Stimulated activated CD4-positive, alpha-beta T cell treated with anti-CD3 and anti-CD28 coated beads, Interleukin-15, amount 100 ng/mL, for 48 hours (primary cell): ENCODE data around the gene RIPK4.

Experiments used
- DNase-seq, 2 donors: peaks; one replicate each; pipeline ENCODE4 v3.0.0-alpha.2; 2020; ENCODE audit warnings: low read depth in 2 of 2

Gene RIPK4

GRCh38 chr21:41769111-41769510 is 2.3 kb upstream of the RIPK4 start:
- no peak for DNase-seq

- DNase-seq, result no peak
These were observed 1.7 kb upstream of the RIPK4 start for GRCh38 chr21:41768437-41769042.

- DNase-seq, result no peak
These were observed 969 bp upstream of the RIPK4 start for GRCh38 chr21:41767606-41768436.

GRCh38 chr21:41765973-41766882 is 624 bp downstream of the RIPK4 start:
- DNase-seq, result no peak

- no peak for DNase-seq
These were observed 1.4 kb downstream of the RIPK4 start for GRCh38 chr21:41765420-41765821.

- DNase-seq, result no peak
These were observed 2.1 kb downstream of the RIPK4 start for GRCh38 chr21:41764558-41765419.

GRCh38 chr21:41763996-41764395 is 2.9 kb downstream of the RIPK4 start:
- no peak for DNase-seq

- DNase-seq, result no peak
These were observed 3.4 kb downstream of the RIPK4 start for GRCh38 chr21:41763398-41763931.

GRCh38 chr21:41762753-41763152 is 4.1 kb downstream of the RIPK4 start:
- no peak for DNase-seq

- no peak for DNase-seq
These were observed 4.8 kb downstream of the RIPK4 start for GRCh38 chr21:41761934-41762635.

- no peak for DNase-seq
These were observed 5.5 kb downstream of the RIPK4 start for GRCh38 chr21:41761211-41761933.

GRCh38 chr21:41760411-41760810 is 6.4 kb downstream of the RIPK4 start:
- DNase-seq, result no peak

GRCh38 chr21:41759926-41760325 is 6.9 kb downstream of the RIPK4 start:
- DNase-seq, result no peak

GRCh38 chr21:41759214-41759840 is 7.5 kb downstream of the RIPK4 start:
- DNase-seq, result no peak

GRCh38 chr21:41758550-41758949 is 8.3 kb downstream of the RIPK4 start:
- DNase-seq, result no peak

- DNase-seq, result no peak
These were observed 10.7 kb downstream of the RIPK4 start for GRCh38 chr21:41755934-41756773.

- no peak for DNase-seq
These were observed 11.5 kb downstream of the RIPK4 start for GRCh38 chr21:41755258-41755933.

- no peak for DNase-seq
These were observed 12.4 kb downstream of the RIPK4 start for GRCh38 chr21:41754479-41754891.
